Left cardiac atrium (tissue), 4 donors: ENCODE results near the gene KCNK10. TPM values are rescaled to one million over a fixed set of nuclear protein-coding genes. Genes with fewer than 3 reads are reported as not detected.
A peak's percentile ranks its signal among the peaks of the same experiment; 100 is the strongest.
"Not testable (repeated sequence)": the region's sequence is repeated elsewhere in the genome, so short reads cannot be mapped to it uniquely, and the experiment has no call there.

Source experiments
- ATAC-seq, 2 donors: fragments of 200-7000 bp; cut with Tn5 transposase; one replicate each; pipeline ENCODE4 v1.9.1; 2020; ENCODE audit warnings: mild to moderate bottlenecking in 2 of 2, moderate library complexity in 2 of 2
- DNase-seq: peaks from one replicate; pipeline ENCODE4 v3.0.0-alpha.2; 2020
- intact Hi-C, 2 donors: fragments of 100-400 bp; cut with DNase I; formaldehyde crosslinking; loops; one replicate each; pipeline versions ENCODE4 v1.14.1 to v1.15.1; 2022 to 2023
- total RNA-seq, 2 donors: library from RNA; stranded (reverse); fragmentation: NEBNext Ultra II Directional; extraction: Animal tissue kit (Norgen Biotek cat#: 25700); gene quantifications; one replicate each; pipeline ENCODE4 v1.2.1, GENCODE V29; 2021
- donor health status: DM: no; HTN: yes; CAD: no.
- donor health status: DM: no; HTN: yes; CAD: no; lungs with severe emphysema.
- donor health status: DM: yes; HTN: yes; CAD: no.
- donor health status: Dilated cardiomyopathy.

KCNK10 gene
- total RNA-seq, 2 donors from 2014 or later = not detected

GRCh38 chr14:88281447-88281846, 41.6 kb downstream of the KCNK10 start:
- intact Hi-C loops = no loop called here
- ATAC-seq (no peak), DNase-seq (no peak)

DNA sequence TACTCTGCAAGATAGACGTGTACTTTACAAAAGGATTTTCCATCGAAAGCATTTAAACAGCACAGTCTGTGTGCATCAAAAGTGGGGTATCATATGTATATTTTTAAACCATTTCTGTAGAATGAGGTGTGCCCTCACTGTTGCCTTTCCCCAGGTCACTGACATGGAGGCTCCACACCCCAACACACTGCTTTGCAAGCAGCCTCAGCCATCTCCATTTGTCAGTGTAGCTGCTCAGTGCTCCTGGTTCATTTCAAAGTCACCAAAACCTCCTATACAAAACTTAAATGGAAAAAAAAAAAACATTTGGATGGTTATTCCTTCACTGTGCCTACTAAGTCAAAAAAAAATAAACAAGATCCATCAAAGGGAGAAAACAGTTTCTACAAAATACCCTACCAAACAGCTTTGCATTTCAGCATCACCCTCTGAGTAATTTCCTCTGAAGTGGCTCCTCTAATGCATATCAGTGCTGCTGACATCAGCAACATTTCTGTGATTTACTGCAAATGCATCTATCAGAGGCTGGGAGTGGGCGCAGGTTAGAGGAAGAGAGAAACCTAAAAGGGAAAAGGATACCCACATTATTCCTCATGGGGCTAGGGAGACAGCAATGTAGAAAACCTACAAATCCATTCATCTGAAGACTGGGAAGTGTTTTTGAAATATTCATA, 46.0 kb downstream of the KCNK10 start:
- intact Hi-C loops = no loop called here
- DNase-seq = no peak
- ATAC-seq = no peak

DNA sequence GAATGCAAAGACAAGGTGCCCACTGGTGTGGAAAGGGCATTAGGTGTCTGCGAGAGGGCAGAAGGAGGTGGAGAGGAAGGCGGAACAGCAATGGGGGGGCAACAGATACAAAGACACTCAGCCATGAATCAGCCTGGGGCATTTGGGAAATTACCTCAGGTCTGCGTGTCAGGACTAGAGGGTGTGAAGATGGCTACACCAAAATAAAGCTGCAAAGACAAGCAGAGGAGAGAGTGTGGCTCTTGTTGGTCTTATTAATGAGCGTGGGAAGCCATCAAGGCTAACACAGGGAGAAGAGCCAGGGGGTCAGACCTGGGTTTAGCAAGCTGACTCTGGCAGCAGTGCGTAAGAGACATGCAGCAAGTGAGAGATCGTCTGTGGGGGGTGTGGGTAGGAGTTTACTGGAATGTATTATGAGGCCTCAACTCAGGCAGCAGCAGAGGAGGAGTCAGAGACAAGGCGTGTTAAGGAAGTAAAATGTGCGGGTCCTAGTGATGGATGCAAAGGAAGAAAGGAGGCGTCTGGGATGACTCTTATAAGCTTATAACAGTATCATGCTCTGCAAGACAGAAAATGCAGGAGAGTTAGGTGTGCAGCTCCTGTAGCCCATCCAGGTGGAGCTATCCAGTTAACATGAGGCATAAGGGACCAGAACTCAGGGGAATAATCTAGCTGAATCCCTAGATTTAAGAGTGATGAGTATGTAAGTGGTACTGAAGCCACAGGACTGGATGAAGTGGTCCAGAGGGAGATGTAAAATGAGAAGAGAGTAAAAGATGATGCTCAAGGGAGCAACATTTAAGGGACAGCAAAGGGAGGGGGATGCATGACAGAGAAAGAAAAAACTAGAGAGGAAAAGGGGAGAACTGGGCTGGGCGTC, 50.4 kb downstream of the KCNK10 start:
- ATAC-seq = no peak

GRCh38 chr14:88271205-88271604, 51.9 kb downstream of the KCNK10 start:
- DNase-seq (no peak), ATAC-seq (no peak)
- intact Hi-C loops = no loop called here

More for the DNA sequence above, 50.4 kb downstream of the KCNK10 start:
- intact Hi-C loops = no loop called here
- DNase-seq = no peak

GRCh38 chr14:88270776-88271175, 52.3 kb downstream of the KCNK10 start:
- intact Hi-C loops = no loop called here
- no peak for DNase-seq
- ATAC-seq = no peak

- intact Hi-C loops = no loop called here
- no peak for ATAC-seq
- no peak for DNase-seq
These were observed 53.2 kb downstream of the KCNK10 start for GRCh38 chr14:88269806-88270420.

DNA sequence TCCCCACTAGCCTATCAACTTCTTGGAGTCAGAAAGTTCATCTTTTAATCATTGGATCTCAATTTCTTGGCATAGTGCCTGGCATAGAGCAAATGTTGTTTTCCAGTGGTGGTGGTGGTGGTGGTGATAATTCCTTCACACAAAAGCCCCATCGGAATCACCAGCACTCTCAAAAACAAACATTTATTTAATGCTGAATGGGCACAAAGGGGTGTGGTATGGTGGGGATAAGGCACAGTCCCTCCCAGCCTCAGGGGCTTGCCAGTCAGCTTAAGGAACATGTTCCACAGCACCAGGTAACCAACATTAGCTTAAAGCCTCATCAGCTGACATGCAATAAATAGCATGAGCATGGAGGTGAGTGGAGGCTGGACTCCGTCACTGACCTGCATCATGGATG, 56.6 kb downstream of the KCNK10 start:
- intact Hi-C loops = no loop called here
- no peak for ATAC-seq
- DNase-seq = no peak

DNA sequence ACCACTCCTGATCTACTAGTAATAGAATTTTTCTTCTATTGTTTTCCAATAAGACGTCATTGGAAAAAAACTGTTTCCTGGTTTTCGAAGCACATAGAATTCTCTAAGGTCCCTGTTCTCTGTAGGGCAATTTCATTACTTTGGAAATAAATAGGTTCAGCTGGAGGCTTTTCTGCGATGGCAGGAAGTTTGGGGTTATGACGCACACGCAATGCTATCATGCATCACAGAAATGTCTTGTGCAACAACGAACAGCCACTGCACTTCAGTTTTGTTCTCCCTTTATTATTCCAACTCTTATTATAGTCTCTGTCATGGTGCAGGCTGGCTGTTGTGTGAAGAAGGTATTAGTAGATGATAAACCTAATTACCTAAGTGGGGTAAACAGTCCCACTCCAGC, 59.0 kb downstream of the KCNK10 start:
- DNase-seq (no peak), ATAC-seq (no peak)
- intact Hi-C loops = no loop called here

- intact Hi-C loops = not testable (repeated sequence)
These were observed 61.8 kb downstream of the KCNK10 start for GRCh38 chr14:88261302-88261701.

DNA sequence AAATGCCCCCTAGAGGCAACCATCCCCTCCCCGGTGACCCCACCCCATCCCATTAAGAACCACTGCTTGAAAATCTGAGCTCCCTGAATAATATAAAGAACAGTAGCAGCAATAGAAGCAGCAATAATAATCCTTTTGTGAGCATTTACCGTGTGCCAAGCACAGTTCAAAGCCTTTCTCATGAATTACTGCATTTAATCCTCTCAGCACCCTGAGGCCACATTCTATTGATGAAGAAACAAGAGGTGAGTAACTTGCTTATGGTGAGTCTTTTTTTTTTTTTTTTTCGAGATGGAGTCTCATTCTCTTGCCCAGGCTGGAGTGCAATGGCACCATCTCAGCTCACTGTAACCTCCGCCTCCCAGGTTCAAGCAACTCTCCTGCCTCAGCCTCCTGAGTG, 65.0 kb downstream of the KCNK10 start:
- ATAC-seq (no peak), DNase-seq (no peak)
- intact Hi-C loops = no loop called here

More at GRCh38 chr14:88261302-88261701, 61.8 kb downstream of the KCNK10 start:
- ATAC-seq, DNase-seq: not testable (repeated sequence)

- ATAC-seq (no peak), DNase-seq (no peak)
- intact Hi-C loops = no loop called here
These were observed 65.8 kb downstream of the KCNK10 start for GRCh38 chr14:88256997-88257950.

GRCh38 chr14:88255798-88256197, 67.3 kb downstream of the KCNK10 start:
- intact Hi-C loops = no loop called here
- no peak for ATAC-seq
- no peak for DNase-seq

DNA sequence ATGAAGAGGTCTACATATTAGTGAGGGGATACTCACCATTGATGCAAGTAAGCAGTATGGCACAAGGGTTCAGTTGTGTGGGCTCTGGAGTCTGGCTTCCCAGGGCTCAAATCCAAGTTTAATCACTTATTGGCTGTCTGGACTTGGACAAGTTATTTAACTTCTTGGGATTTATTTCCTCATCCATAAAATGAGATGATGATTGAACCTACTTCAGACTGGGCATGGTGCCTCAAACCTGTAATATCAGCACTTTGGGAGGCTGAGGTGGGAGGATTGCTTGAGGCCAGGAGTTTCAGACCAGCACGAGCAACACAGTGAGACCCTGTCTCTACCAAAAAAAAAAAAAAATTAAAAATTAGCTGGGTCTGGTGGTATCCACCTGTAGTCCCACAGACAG, 67.9 kb downstream of the KCNK10 start:
- intact Hi-C loops = no loop called here
- no peak for ATAC-seq

DNA sequence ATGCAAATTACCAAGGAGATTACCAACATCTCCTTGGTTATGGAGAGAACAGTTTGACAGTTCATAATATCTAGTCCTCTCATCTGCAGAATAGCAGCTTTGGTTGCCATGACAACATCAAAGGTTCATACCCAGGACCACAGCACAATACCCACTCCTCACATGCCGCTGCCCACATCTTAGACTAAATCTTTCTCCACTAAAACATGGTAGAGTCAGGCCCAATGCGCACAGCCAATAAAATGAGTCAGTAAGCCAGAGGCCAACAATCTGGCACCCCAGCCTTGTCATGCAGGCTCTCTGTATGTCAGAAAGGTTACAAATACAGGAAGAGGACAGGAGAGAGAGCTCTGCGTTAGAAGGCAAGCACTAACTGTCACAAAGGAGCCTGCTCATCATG, 70.6 kb downstream of the KCNK10 start:
- ATAC-seq = no peak
- intact Hi-C loops = no loop called here
- no peak for DNase-seq

More for the DNA sequence above, 67.9 kb downstream of the KCNK10 start:
- no peak for DNase-seq

- DNase-seq = no peak
- intact Hi-C loops = no loop called here
- ATAC-seq = no peak
These were observed 71.4 kb downstream of the KCNK10 start for GRCh38 chr14:88251650-88252049.

- intact Hi-C loops = no loop called here
- DNase-seq (no peak), ATAC-seq (no peak)
These were observed 73.8 kb downstream of the KCNK10 start for GRCh38 chr14:88249266-88249665.

GRCh38 chr14:88248606-88249005, 74.5 kb downstream of the KCNK10 start:
- ATAC-seq (peak in 1 of 2 donors; percentile 72), DNase-seq (no peak)
- intact Hi-C loops = no loop called here

DNA sequence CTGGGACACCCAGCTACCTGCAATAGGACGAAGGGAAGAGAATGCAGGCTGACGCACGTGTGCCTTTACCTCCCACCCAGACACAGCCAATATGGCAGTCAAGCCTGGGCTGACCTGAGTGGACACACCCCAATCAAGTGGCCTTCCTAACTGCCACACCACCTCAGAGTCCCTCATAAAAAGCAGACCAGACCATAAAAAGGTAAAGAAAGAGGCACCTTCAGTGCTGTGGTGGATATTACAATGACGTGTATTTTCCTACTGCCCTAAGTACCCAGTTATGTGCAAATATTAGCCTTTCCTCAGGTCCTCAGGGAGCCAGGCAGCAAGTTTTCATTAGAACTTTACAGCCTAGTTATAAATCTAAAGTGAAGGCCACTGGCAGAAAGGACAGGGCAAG, 75.8 kb downstream of the KCNK10 start:
- DNase-seq = no peak
- intact Hi-C loops = no loop called here
- ATAC-seq = no peak

DNA sequence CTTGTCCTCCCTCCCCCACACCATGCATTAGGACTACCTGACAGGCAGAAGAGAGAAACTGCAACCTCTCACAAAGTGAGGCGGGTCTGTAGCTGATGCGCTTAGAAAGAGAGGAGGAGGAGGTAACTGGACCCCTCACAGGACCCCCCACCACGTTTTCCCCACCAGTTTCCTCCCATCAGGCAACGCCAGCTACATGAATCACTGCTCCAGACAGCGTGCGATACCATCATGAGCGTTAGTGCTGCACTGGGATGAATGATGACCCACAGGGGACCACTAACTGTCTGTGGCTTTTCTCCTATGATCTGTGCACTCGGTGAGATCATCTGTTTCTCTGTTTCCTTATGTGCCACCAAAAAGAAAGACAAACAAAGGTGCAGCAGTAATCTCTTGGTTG, 77.7 kb downstream of the KCNK10 start:
- intact Hi-C loops = no loop called here
- ATAC-seq = no peak
- no peak for DNase-seq
